ENCODE data around the gene GNRHR.
"Not testable (repeated sequence)": the region's sequence is repeated elsewhere in the genome, so short reads cannot be mapped to it uniquely, and the experiment has no call there.

Gene GNRHR

GRCh38 chr4:67727124-67727850 is 26.9 kb downstream of the GNRHR start:
- DNase-seq = peak; percentile 36

GRCh38 chr4:67725981-67726380 is 28.2 kb downstream of the GNRHR start:
- DNase-seq = no peak

- DNase-seq = no peak
These were observed 29.1 kb downstream of the GNRHR start for GRCh38 chr4:67725132-67725531.

GRCh38 chr4:67723949-67724348 is 30.2 kb downstream of the GNRHR start:
- DNase-seq = no peak

GRCh38 chr4:67723341-67723740 is 30.8 kb downstream of the GNRHR start:
- no peak for DNase-seq

GRCh38 chr4:67721770-67722597 is 32.2 kb downstream of the GNRHR start:
- peak; percentile 46 for DNase-seq

GRCh38 chr4:67721315-67721769 is 32.8 kb downstream of the GNRHR start:
- no peak for DNase-seq

- DNase-seq = no peak
These were observed 34.1 kb downstream of the GNRHR start for GRCh38 chr4:67719953-67720617.

GRCh38 chr4:67718848-67719247 is 35.3 kb downstream of the GNRHR start:
- no peak for DNase-seq

- DNase-seq = no peak
These were observed 36.6 kb downstream of the GNRHR start for GRCh38 chr4:67717586-67717985.

- no peak for DNase-seq
These were observed 39.2 kb downstream of the GNRHR start for GRCh38 chr4:67714955-67715354.

- DNase-seq = no peak
These were observed 40.0 kb downstream of the GNRHR start for GRCh38 chr4:67714248-67714583.

- DNase-seq = peak; percentile 45
These were observed 40.5 kb downstream of the GNRHR start for GRCh38 chr4:67713529-67714247.

- no peak for DNase-seq
These were observed 41.3 kb downstream of the GNRHR start for GRCh38 chr4:67712650-67713528.

- DNase-seq = no peak
These were observed 42.1 kb downstream of the GNRHR start for GRCh38 chr4:67712000-67712625.

- DNase-seq = not testable (repeated sequence)
These were observed 47.5 kb downstream of the GNRHR start for GRCh38 chr4:67706682-67707081.

GRCh38 chr4:67704843-67705242 is 49.3 kb downstream of the GNRHR start:
- no peak for DNase-seq

GRCh38 chr4:67702166-67702565 is 52.0 kb downstream of the GNRHR start:
- DNase-seq = no peak

- no peak for DNase-seq
These were observed 52.7 kb downstream of the GNRHR start for GRCh38 chr4:67701517-67701850.

GRCh38 chr4:67700738-67701516 is 53.3 kb downstream of the GNRHR start, which contains the start of gene UBA6:
TSS of gene UBA6 (minus strand) at chr4:67701155. CDS start at chr4:67701119, 36 bp downstream.
- DNase-seq = peak; percentile 96
